Gastroesophageal sphincter (tissue), 3 donors: Measurements from ENCODE around the gene ITGA3.

Experiments used
- POLR2A ChIP-seq, 2 donors: fragments of 450-650 bp; IDR thresholded peaks; one replicate each; pipeline ENCODE4 v1.6.1; 2017; ENCODE audit warnings: antibody characterized with exemption in 2 of 2, mild to moderate bottlenecking in 2 of 2, moderate library complexity in 1 of 2
- TF ChIP-seq, protein P1 (sequence below), 4 experiments: fragments of 200-600 bp in 2 of 4; fragments of 450-650 bp in 2 of 4; sonication (generic) in 1 of 4; IDR thresholded peaks; one replicate each; pipeline ENCODE4 v1.5.1; 2017 to 2019; ENCODE audit warnings: antibody characterized with exemption in 4 of 4, mild to moderate bottlenecking in 2 of 4, moderate library complexity in 2 of 4

DNA sequence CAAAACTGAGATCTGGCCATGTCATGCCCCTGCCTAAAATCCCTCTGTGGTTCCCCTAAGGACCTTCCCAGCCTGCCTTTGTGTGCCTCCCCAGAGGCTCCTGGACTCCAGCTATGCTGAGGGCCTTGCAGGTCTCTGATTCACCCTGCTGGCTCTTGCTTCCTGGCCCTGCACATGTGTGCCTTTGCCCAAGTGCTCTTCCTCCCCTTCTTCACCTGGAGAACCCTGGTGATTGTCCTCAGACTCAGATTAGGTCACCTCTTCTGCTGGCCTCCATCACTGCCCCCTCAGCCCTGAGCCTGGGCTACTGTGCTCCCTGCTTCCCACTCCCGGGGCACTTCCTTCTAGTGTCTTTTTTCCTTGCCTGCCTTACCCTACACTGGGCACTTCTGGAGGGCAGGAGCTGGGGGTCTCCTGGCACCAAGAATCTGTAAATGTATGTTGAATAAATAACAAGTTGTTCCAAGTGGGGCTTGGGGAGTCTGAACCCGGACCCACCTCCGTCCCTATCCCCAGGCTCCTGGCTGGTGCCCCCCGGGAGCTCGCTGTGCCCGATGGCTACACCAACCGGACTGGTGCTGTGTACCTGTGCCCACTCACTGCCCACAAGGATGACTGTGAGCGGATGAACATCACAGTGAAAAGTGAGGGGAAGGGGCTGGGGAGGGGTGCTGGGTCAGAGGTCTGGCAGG lies 7.8 kb downstream of the ITGA3 start:
- no peak for TF ChIP-seq POLR2A (IDR thresholded peaks at IDR 0.05)
- TF ChIP-seq, protein P1, sequence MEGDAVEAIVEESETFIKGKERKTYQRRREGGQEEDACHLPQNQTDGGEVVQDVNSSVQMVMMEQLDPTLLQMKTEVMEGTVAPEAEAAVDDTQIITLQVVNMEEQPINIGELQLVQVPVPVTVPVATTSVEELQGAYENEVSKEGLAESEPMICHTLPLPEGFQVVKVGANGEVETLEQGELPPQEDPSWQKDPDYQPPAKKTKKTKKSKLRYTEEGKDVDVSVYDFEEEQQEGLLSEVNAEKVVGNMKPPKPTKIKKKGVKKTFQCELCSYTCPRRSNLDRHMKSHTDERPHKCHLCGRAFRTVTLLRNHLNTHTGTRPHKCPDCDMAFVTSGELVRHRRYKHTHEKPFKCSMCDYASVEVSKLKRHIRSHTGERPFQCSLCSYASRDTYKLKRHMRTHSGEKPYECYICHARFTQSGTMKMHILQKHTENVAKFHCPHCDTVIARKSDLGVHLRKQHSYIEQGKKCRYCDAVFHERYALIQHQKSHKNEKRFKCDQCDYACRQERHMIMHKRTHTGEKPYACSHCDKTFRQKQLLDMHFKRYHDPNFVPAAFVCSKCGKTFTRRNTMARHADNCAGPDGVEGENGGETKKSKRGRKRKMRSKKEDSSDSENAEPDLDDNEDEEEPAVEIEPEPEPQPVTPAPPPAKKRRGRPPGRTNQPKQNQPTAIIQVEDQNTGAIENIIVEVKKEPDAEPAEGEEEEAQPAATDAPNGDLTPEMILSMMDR (IDR thresholded peaks at IDR 0.05): no peak
